ENCODE results near the gene CHAD.
A peak's percentile ranks its signal among the peaks of the same experiment; 100 is the strongest.
"Not testable (repeated sequence)": the region's sequence is repeated elsewhere in the genome, so short reads cannot be mapped to it uniquely, and the experiment has no call there.

CHAD gene

GRCh38 chr17:50475362-50475761 is 6.7 kb upstream of the CHAD start:
- H4K12ac ChIP-seq (ENCODE audit: low read depth, low read length): no peak overlapping the region
- H2BK12ac ChIP-seq (ENCODE audit: low read length): no peak overlapping the region
- peaks cover 1% of the 10 kb centered on the region for H3K79me1 ChIP-seq (ENCODE audit: low read length)
- H2BK5ac ChIP-seq (ENCODE audit: low read depth, low read length, poor library complexity): no peak overlapping the region
- H4K8ac ChIP-seq (ENCODE audit: low read depth, low read length): no peak overlapping the region
- H3K79me2 ChIP-seq (ENCODE audit: control insufficient read depth, insufficient read depth, low read length, poor library complexity): peaks cover 4% of the 10 kb centered on the region
- no peak overlapping the region for H3K14ac ChIP-seq (ENCODE audit: low read length)
- no peak overlapping the region for H3K4me3 ChIP-seq (ENCODE audit: low read depth, low read length)
- H3K36me3 ChIP-seq (ENCODE audit: control insufficient read depth in 1 of 2, insufficient read depth in 2 of 2, low read length in 2 of 2): peaks cover 33 to 34% of the 10 kb centered on the region in 2 experiments
- no peak overlapping the region for H2BK120ac ChIP-seq (ENCODE audit: insufficient read depth, low read length, poor library complexity)
- H4K91ac ChIP-seq (ENCODE audit: low read depth, low read length): no peak overlapping the region
- no peak overlapping the region for H3K23ac ChIP-seq (ENCODE audit: low read length)
- peaks cover 1% of the 10 kb centered on the region for H3K9me3 ChIP-seq (ENCODE audit: insufficient read depth, low read depth, low read length)
- no CpG with 5 or more reads among the region's 4 CpGs for WGBS (ENCODE audit: extremely low coverage, insufficient coverage, insufficient read length)
- no peak overlapping the region for H3K18ac ChIP-seq (ENCODE audit: low read length)
- H3K27me3 ChIP-seq (ENCODE audit: insufficient read depth, low read length): no peaks in the 10 kb centered on the region
- H3K4me1 ChIP-seq (ENCODE audit: control insufficient read depth in 1 of 2, insufficient read depth in 2 of 2, low read length in 2 of 2): peaks cover 4 to 9% of the 10 kb centered on the region in 2 experiments
- H3K4me2 ChIP-seq (ENCODE audit: low read length): no peak overlapping the region
- no peak overlapping the region for H2AK5ac ChIP-seq (ENCODE audit: low read length)
- no peak overlapping the region for H3K9ac ChIP-seq (ENCODE audit: low read length)
- no peak overlapping the region for H3K4ac ChIP-seq (ENCODE audit: low read depth, low read length)
- DNase-seq: no peak
- H3K27ac ChIP-seq (ENCODE audit: low read depth, low read length): no peak overlapping the region
- no peak overlapping the region for H2AFZ ChIP-seq (ENCODE audit: insufficient read depth, low read length, poor library complexity)

DNA sequence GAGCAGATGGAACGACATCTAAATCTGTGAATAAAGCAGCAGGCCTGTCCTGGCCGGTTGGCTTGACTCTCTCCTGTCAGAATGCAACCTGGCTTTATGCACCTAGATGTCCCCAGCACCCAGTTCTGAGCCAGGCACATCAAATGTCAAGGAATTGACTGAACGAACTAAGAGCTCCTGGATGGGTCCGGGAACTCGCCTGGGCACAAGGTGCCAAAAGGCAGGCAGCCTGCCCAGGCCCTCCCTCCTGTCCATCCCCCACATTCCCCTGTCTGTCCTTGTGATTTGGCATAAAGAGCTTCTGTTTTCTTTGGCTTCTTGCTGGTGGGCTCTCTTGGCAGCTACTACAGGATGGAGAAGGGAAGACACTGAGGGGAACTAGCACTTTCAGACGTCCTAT is 5.8 kb upstream of the CHAD start:
- peaks cover 1% of the 10 kb centered on the region for H3K9me3 ChIP-seq (ENCODE audit: insufficient read depth, low read depth, low read length)
- H2BK120ac ChIP-seq (ENCODE audit: insufficient read depth, low read length, poor library complexity): no peak overlapping the region
- H4K8ac ChIP-seq (ENCODE audit: low read depth, low read length): no peak overlapping the region
- no peak overlapping the region for H3K14ac ChIP-seq (ENCODE audit: low read length)
- H2AFZ ChIP-seq (ENCODE audit: insufficient read depth, low read length, poor library complexity): no peak overlapping the region
- no peak overlapping the region for H2BK12ac ChIP-seq (ENCODE audit: low read length)
- H3K4me1 ChIP-seq (ENCODE audit: control insufficient read depth in 1 of 2, insufficient read depth in 2 of 2, low read length in 2 of 2): peaks cover 3 to 7% of the 10 kb centered on the region in 2 experiments
- H3K79me1 ChIP-seq (ENCODE audit: low read length): peaks cover 1% of the 10 kb centered on the region
- DNase-seq: no peak
- H3K18ac ChIP-seq (ENCODE audit: low read length): no peak overlapping the region
- no peak overlapping the region for H3K4ac ChIP-seq (ENCODE audit: low read depth, low read length)
- WGBS (ENCODE audit: extremely low coverage, insufficient coverage, insufficient read length): no CpG with 5 or more reads among the region's 6 CpGs
- H4K12ac ChIP-seq (ENCODE audit: low read depth, low read length): no peak overlapping the region
- H3K23ac ChIP-seq (ENCODE audit: low read length): no peak overlapping the region
- H2BK5ac ChIP-seq (ENCODE audit: low read depth, low read length, poor library complexity): no peak overlapping the region
- H2AK5ac ChIP-seq (ENCODE audit: low read length): no peak overlapping the region
- no peak overlapping the region for H3K4me2 ChIP-seq (ENCODE audit: low read length)
- H3K27ac ChIP-seq (ENCODE audit: low read depth, low read length): no peak overlapping the region
- H3K9ac ChIP-seq (ENCODE audit: low read length): no peak overlapping the region
- H3K27me3 ChIP-seq (ENCODE audit: insufficient read depth, low read length): no peaks in the 10 kb centered on the region
- H4K91ac ChIP-seq (ENCODE audit: low read depth, low read length): no peak overlapping the region
- H3K36me3 ChIP-seq (ENCODE audit: control insufficient read depth in 1 of 2, insufficient read depth in 2 of 2, low read length in 2 of 2): peaks cover 31 to 34% of the 10 kb centered on the region in 2 experiments
- H3K79me2 ChIP-seq (ENCODE audit: control insufficient read depth, insufficient read depth, low read length, poor library complexity): peaks cover 4% of the 10 kb centered on the region
- H3K4me3 ChIP-seq (ENCODE audit: low read depth, low read length): no peak overlapping the region

DNA sequence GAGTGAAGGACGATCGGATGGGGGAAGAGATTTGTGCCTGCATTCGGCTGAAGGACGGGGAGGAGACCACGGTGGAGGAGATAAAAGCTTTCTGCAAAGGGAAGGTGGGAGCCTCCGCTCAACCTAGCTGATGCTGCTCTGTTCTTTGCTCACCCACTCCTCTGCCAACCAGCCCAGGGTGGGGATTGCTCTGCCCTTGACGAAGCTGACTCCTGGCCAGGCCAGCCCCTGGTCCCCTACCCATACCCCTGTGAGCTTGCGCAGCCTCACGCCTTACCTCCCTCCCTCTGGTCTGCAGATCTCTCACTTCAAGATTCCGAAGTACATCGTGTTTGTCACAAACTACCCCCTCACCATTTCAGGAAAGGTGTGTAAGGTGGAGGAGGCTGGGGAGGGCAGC is 5.2 kb upstream of the CHAD start:
- Histone ChIP-seq H2AK5ac (ENCODE audit: low read length) (no peak overlapping the region), H2BK120ac (ENCODE audit: insufficient read depth, low read length, poor library complexity) (no peak overlapping the region), H3K4ac (ENCODE audit: low read depth, low read length) (no peak overlapping the region), H4K91ac (ENCODE audit: low read depth, low read length) (no peak overlapping the region), H3K4me3 (ENCODE audit: low read depth, low read length) (peak overlapping the region; percentile 21), H4K12ac (ENCODE audit: low read depth, low read length) (no peak overlapping the region), H3K9ac (ENCODE audit: low read length) (no peak overlapping the region), H3K79me1 (ENCODE audit: low read length) (peaks cover 1% of the 10 kb centered on the region), H3K4me2 (ENCODE audit: low read length) (no peak overlapping the region), H2AFZ (ENCODE audit: insufficient read depth, low read length, poor library complexity) (no peak overlapping the region), H3K36me3 (ENCODE audit: control insufficient read depth in 1 of 2, insufficient read depth in 2 of 2, low read length in 2 of 2) (peaks cover 31 to 34% of the 10 kb centered on the region in 2 experiments), H3K79me2 (ENCODE audit: control insufficient read depth, insufficient read depth, low read length, poor library complexity) (peaks cover 4% of the 10 kb centered on the region), H3K27ac (ENCODE audit: low read depth, low read length) (no peak overlapping the region), H3K9me3 (ENCODE audit: insufficient read depth, low read depth, low read length) (peaks cover 3% of the 10 kb centered on the region), H2BK12ac (ENCODE audit: low read length) (no peak overlapping the region), H2BK5ac (ENCODE audit: low read depth, low read length, poor library complexity) (no peak overlapping the region), H4K8ac (ENCODE audit: low read depth, low read length) (no peak overlapping the region), H3K18ac (ENCODE audit: low read length) (no peak overlapping the region), H3K4me1 (ENCODE audit: control insufficient read depth in 1 of 2, insufficient read depth in 2 of 2, low read length in 2 of 2) (peaks cover 2 to 7% of the 10 kb centered on the region in 2 experiments), H3K14ac (ENCODE audit: low read length) (no peak overlapping the region), H3K23ac (ENCODE audit: low read length) (no peak overlapping the region), H3K27me3 (ENCODE audit: insufficient read depth, low read length) (no peaks in the 10 kb centered on the region)
- no peak for DNase-seq
- WGBS (ENCODE audit: extremely low coverage, insufficient coverage, insufficient read length): no CpG with 5 or more reads among the region's 11 CpGs

DNA sequence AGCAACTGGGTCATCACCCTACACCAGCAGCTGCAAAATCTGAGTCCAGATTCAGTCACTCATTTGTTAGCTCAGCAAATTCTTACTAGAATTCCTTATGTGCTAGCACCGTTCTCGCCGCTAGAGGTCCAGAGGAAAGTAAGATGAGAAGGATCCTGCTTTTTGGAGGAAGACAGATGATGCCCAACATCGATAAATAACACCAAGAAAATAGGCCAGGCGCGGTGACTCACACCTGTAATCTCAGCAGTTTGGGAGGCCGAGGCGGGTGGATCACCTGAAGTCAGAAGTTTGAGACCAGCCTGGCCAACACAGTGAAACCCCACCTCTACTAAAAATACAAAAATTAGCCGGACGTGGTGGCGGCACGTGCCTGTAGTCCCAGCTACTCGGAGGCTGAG is 4.1 kb upstream of the CHAD start:
- not testable (repeated sequence) for H3K27me3 ChIP-seq (ENCODE audit: insufficient read depth, low read length); H3K9ac ChIP-seq (ENCODE audit: low read length); H2BK120ac ChIP-seq (ENCODE audit: insufficient read depth, low read length, poor library complexity); H3K4me1 ChIP-seq (ENCODE audit: control insufficient read depth in 1 of 2, insufficient read depth in 2 of 2, low read length in 2 of 2); H3K79me1 ChIP-seq (ENCODE audit: low read length); H4K91ac ChIP-seq (ENCODE audit: low read depth, low read length); H3K14ac ChIP-seq (ENCODE audit: low read length); H2AK5ac ChIP-seq (ENCODE audit: low read length); H3K79me2 ChIP-seq (ENCODE audit: control insufficient read depth, insufficient read depth, low read length, poor library complexity); H3K4ac ChIP-seq (ENCODE audit: low read depth, low read length); H2BK5ac ChIP-seq (ENCODE audit: low read depth, low read length, poor library complexity); H3K23ac ChIP-seq (ENCODE audit: low read length); H3K4me2 ChIP-seq (ENCODE audit: low read length); H2BK12ac ChIP-seq (ENCODE audit: low read length); H3K27ac ChIP-seq (ENCODE audit: low read depth, low read length); H3K18ac ChIP-seq (ENCODE audit: low read length); H2AFZ ChIP-seq (ENCODE audit: insufficient read depth, low read length, poor library complexity); H4K8ac ChIP-seq (ENCODE audit: low read depth, low read length); H4K12ac ChIP-seq (ENCODE audit: low read depth, low read length); H3K4me3 ChIP-seq (ENCODE audit: low read depth, low read length)
- peaks cover 35 to 36% of the 10 kb centered on the region in 2 experiments for H3K36me3 ChIP-seq (ENCODE audit: control insufficient read depth in 1 of 2, insufficient read depth in 2 of 2, low read length in 2 of 2)
- no CpG with 5 or more reads among the region's 13 CpGs for WGBS (ENCODE audit: extremely low coverage, insufficient coverage, insufficient read length)
- DNase-seq: peak; percentile 18 to 67
- H3K9me3 ChIP-seq (ENCODE audit: insufficient read depth, low read depth, low read length): peaks cover 11% of the 10 kb centered on the region

All from trophoblast cell (in vitro differentiated cells and primary cell).